GM21825 (cell line): ENCODE measurements around the gene KPTN.
"Not testable (repeated sequence)": the region's sequence is repeated elsewhere in the genome, so short reads cannot be mapped to it uniquely, and the experiment has no call there.

Source experiments
- ATAC-seq: cut with Tn5 transposase; IDR thresholded peaks from one replicate; pipeline ENCODE4 v1.9.1; 2021; ENCODE audit warnings: mild to moderate bottlenecking, moderate library complexity; ENCODE audit not compliant: unreplicated experiment

Gene KPTN

DNA sequence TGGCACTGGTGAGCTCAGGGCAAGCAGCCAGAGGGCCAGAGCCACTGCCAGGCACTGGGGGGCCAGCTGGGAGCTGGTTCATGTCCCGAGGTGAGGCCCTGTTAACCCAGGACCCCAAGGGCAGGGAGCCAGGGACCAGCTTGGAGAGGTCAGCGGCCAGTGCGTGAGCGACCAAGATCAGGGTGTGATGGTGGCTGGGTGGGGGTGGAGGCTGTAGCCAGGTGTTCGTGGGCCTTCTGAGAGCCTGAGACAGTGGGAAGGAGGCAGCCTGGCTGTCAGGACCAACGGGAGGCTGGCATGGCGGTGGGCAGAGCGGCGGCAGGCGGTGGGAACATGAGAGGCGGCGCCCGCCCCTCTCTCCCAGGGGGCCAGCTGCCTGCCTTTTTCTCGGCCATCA lies 8.1 kb upstream of the KPTN start:
- ATAC-seq: no peak

GRCh38 chr19:47491358-47492136 lies 7.5 kb upstream of the KPTN start:
- no peak for ATAC-seq

DNA sequence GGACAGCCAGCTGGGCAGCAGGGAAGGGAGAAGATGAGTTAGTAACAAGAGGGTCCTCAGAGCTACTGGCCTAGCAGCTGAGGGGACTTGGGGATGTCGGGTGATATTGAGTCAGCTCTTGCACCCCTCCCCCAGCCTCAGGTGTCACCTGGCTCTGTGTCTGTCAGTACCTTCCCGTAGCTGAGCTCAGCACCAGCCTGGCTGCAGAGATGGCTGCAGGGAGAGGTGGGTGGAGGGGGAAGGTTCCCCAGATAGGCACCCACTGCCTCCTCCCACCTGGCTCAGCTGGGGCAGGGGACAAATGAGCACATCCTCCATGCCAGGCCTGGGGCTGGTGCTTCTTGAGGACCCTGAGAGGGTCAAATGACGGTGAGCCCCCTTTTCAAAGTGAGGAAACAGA lies 6.8 kb upstream of the KPTN start:
- no peak for ATAC-seq

DNA sequence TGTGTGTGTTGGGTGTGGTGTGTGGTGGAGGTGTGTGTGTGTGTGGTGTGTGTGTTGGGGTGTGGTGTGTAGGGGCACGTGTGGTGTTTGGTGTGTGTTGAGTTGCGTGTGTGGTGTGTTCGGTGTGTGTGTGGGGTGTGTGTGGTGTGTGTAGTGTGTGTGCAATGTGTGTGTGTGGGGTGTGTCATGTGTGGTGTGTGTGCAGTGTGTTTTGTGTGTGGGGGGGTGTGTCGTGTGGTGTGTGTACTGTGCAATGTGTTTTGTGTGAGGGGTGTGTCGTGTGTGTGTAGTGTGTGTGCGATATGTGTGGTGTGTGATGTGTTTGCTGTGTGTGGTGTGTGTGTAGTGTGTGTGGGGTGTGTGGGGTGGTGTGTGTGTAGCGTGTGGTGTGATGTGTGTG lies 6.0 kb upstream of the KPTN start:
- ATAC-seq: no peak

DNA sequence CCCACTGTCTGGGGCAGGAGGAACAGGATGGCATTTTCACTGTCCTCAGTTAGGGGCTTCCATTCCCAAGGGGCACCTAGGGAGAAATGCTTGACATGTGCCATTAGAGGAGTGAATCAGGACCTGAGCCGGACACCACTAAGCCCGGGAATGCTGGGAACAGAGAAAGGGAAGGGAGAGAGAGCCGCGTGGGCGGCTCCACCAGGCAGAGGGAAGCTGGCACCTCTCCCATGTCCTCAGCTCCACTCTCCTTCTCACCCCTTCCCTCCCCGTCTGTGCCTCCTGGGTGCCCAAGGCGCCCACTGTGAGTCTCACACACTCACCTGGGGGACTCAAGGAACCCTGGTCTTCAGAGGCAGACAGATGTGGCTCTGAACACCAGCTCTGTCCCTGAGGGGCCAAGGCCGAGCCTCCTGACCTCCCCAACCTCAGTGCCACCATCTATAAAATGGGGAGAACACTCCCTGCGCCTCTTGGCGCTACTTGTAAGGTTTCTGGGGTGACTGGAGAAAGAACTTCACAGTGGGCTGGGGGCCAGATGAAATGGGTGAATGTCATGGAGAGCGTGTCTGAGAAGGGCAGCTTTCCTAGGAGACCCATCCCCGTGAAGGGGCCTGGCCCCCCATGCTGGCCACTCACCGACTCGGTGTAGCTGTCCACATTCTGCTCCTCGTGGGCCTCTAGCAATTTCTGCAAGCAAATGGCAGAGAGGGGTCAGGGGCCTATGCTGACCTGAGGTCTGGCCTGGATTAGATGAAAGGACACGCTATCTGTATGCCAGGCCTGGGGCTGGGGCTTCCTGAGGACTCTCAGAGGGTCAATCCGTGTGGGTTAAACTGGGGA lies 5.3 kb upstream of the KPTN start:
- no peak for ATAC-seq

DNA sequence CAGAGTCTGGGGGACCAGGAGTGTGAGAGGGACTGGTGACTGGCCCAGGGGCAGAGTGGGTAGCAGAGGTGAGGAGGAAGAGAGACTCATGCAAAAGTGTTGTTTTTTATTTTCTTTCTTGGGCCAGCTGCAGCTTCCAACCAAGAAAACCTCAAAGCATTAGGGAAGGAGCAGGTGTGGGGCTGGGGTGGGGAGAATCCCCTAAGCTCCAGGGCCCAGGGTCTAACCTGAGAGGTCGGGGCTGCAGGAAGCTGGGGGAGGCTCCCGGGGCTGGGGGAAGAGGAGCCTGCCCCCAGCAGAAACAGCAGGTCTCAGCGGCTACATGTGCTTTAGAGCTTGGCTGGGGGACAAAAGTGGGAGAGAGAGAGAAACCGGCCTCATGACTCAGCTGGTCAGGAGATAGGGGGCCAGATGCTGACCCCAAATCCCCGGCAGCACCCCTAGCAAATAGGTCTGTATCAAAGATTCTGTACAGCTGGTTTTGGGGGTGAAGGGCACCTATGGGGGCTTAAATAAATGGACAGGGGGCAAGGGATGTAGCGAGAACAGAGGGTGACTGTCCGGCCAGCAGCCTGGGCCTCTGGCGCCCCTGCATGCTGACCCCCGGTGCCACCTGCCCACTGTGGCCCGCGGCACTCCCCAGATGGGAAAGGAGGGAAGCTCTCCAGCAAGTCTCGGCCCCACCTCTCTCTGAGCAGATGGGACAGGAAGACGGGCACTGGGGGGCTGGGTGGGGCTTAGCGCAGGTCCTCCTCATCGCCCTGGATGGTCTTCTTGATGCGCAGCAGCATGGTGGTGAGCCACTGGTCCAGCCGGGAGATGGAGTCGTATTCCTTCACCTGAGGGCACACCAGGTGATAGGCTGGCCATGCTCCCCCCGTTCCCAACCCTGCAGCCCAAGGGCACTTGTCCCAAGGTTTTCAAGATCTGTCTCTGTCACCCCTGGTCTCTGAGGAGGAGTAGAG lies 3.8 kb upstream of the KPTN start:
- ATAC-seq: no peak

GRCh38 chr19:47486900-47487299 lies 2.9 kb upstream of the KPTN start:
- no peak for ATAC-seq

GRCh38 chr19:47486220-47486619 lies 2.2 kb upstream of the KPTN start:
- not testable (repeated sequence) for ATAC-seq

DNA sequence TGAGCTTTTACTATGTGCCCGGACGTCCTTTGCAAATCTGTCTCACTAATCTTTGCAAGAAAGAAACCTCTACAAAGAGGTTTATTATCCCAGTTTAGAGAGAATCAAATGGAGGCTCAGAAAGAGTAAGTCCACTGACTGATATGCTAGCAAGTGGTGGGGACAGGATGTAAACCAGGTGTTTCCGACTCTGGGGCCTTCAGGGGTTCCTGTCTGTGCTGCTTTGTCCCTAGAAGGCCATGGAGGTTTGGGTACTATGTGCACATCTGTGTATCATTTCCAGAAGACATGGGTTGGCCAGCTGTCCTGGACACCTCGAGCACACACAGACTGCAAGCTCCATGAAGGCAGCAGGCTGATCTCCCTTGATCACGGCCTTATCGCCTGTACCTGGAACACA lies 1.2 kb upstream of the KPTN start:
- ATAC-seq: no peak

GRCh38 chr19:47483200-47483599 lies 819 bp downstream of the KPTN start:
- ATAC-seq: no peak

- ATAC-seq: no peak
These were observed 2.5 kb downstream of the KPTN start for GRCh38 chr19:47481460-47482052.

DNA sequence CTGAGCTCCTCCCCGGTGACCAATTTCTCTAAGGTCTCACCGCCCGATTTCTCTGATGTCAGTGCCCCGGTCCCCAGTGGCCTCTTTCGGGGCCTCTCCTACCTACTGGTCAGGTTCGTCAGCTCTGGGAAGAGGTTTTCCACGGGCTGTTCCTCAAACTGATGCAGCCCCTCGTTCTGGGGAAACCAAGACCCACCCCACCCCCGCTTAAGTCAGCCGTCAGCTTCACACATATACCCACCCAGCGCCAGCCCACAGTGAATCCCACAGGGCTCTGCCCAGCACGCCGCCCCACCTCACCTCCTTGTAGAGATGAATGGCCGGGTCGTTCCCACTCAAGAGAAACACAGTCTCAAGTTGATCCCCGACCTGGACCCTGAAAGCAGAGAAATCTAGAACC lies 3.4 kb downstream of the KPTN start:
- ATAC-seq: no peak

- ATAC-seq: no peak
These were observed 4.1 kb downstream of the KPTN start for GRCh38 chr19:47479701-47480503.

GRCh38 chr19:47476438-47476972 lies 7.5 kb downstream of the KPTN start:
- no peak for ATAC-seq

DNA sequence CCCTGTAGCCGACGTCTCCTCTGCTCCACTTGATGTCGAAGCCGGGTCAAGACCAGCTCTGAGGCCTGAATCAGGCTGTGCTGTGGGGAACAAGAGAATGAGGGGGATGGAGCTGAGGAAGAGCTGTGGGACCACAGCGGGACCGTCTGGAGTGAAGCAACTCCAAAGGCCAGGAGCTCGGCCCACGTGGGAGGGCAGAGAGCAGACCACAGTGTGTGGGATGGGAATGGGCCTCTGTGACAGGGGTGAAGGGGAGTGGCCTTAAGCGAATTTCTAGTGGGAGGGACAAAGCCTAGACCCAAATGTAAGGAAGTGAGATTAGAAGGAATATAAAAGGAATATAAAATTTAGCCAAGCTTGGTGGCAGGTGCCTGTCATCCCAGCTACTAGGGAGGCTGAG lies 8.6 kb downstream of the KPTN start:
- no peak for ATAC-seq

DNA sequence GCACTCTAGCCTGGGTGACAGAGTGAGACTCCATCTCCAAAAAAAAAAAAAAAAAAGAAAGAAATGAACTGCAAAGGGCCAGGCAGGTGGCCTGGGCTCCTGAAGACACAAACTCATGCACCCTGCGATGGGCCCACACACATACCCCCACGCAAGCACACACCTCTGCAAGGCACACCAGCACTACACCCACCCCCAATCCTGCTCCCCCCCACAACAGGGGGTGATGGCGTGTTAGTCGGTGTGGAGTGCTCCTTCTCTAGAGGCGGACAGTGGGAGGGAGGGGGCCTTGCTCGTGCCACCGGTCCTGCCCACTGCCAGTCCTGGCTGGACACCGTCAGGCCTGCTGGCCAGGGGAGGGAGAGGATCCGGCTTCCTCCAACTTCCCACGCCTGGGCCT lies 10.7 kb downstream of the KPTN start:
- ATAC-seq: no peak

DNA sequence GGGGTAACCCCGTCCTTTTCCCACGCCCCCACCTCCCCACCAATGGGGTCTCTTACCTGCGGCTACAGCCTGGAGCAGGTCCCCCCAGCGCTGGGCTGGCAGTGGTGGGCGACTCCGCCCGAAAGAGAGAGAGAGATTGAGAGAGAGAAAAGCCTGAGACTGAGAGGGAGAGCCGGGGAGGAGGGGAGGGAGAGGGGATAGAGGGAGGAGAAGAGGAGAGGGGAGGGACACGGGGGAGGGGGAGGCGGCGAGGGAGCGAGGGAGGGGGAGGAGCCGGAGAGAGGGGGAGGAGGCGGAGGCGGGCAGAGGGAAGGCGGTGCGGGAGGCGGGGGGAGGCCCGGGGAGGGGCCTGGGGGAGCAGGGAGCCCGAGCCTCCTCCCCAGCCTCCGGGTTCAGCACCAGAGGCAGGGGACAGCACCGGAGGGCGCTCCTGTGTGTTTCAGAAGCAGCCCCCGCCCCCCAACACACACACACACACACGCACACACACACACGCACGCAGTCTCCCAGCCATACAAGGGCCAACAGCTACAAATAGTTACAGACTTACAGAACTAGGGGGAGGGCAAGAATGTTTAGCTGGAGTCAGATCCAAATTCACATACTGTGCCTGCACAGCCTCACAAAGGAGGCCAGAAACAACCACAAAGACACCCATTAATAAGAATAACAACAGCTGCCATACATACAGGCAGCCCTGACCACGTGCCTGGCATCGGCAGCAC lies 12.1 kb downstream of the KPTN start, which contains the start of gene SLC8A2:
Gene SLC8A2 (minus strand): TSS at position 161 of the 725 bp plus-strand sequence. CDS start 5,490 bp downstream, outside the sequence.
- ATAC-seq: no peak

DNA sequence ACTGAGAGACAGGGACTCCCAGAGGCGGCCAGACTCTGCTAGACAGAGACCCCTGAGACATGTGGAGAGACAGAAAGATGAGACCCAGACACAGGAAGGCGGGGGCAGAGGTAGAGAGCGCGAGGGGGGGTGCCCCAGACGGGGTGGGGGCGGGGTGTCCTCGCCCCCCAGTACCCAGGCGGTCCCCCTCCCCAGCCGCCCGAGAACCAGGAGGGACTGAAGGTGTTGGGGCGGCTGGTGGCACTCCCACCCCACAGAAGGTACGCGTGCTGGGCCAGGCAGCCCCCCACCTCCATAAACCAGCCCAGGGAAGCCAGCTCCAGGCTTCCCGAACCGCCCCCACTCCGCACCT lies 12.7 kb downstream of the KPTN start:
- no peak for ATAC-seq
